SU-DHL-6 (cell line): ENCODE data around the gene ASCC3.

Experiments used
- H2AFZ ChIP-seq: fragments of 200-600 bp; sonication (generic); 2 replicates; pipeline ENCODE4 v1.6.1; 2014; ENCODE audit warnings: low read depth, mild to moderate bottlenecking, moderate library complexity, mixed read lengths, antibody characterized with exemption, low read length; ENCODE audit not compliant: severe bottlenecking
- H3F3A ChIP-seq: fragments of 200-600 bp; shearing (Covaris generic); 2 replicates; pipeline ENCODE4 v1.6.0; 2016; ENCODE audit warnings: antibody characterized with exemption, mild to moderate bottlenecking; ENCODE audit not compliant: insufficient read depth
- H3K27ac ChIP-seq: fragments of 200-600 bp; sonication (generic); 2 replicates; pipeline ENCODE4 v1.5.1; 2016; ENCODE audit warnings: low read depth, mild to moderate bottlenecking, low read length, moderate library complexity, mixed read lengths
- H3K27me3 ChIP-seq: fragments of 200-600 bp; sonication (generic), shearing (Covaris generic); 2 replicates; pipeline ENCODE4 v1.6.0; 2014; ENCODE audit warnings: mild to moderate bottlenecking, low read length
- H3K36me3 ChIP-seq: fragments of 200-600 bp; sonication (generic); 2 replicates; pipeline ENCODE4 v1.6.1; 2014; ENCODE audit warnings: mild to moderate bottlenecking, low read length, mixed read lengths
- H3K4me2 ChIP-seq: fragments of 300-600, 200-600 bp; shearing (Covaris generic), sonication (generic); 2 replicates; pipeline ENCODE4 v1.6.0; 2014; ENCODE audit warnings: low read length, low read depth, mild to moderate bottlenecking; ENCODE audit not compliant: poor library complexity, severe bottlenecking
- H3K4me3 ChIP-seq: fragments of 200-600 bp; sonication (generic); 2 replicates; pipeline ENCODE4 v1.5.1; 2014; ENCODE audit warnings: antibody characterized with exemption, low read length, mild to moderate bottlenecking, mixed read lengths; ENCODE audit not compliant: insufficient read depth, poor library complexity, severe bottlenecking
- H3K79me2 ChIP-seq: fragments of 200-600 bp; sonication (generic); 2 replicates; pipeline ENCODE4 v1.6.1; 2014; ENCODE audit warnings: mild to moderate bottlenecking, low read length, moderate library complexity; ENCODE audit not compliant: insufficient read depth
- H3K9ac ChIP-seq: fragments of 200-600 bp; sonication (generic); 2 replicates; pipeline ENCODE4 v1.7.0; 2014; ENCODE audit warnings: mild to moderate bottlenecking, low read length
- H3K9me2 ChIP-seq: fragments of 200-600 bp; sonication (generic); replicated peaks from 2 replicates; pipeline ENCODE4 v1.6.1; 2014; ENCODE audit warnings: low read length; ENCODE audit not compliant: insufficient read depth
- H3K9me3 ChIP-seq: fragments of 200-600 bp; sonication (generic); 2 replicates; pipeline ENCODE4 v1.6.1; 2014; ENCODE audit warnings: low read length, mixed read lengths; ENCODE audit not compliant: insufficient read depth
- H4K20me1 ChIP-seq: fragments of 200-600 bp; sonication (generic); 2 replicates; pipeline ENCODE4 v1.6.1; 2014; ENCODE audit warnings: low read depth, mild to moderate bottlenecking, antibody characterized with exemption, low read length, moderate library complexity, mixed read lengths
- CTCF ChIP-seq: fragments of 200-600 bp; sonication (generic); IDR thresholded peaks from one replicate; pipeline ENCODE4 v1.5.1; 2017; ENCODE audit warnings: antibody characterized with exemption, mild to moderate bottlenecking, low read length, moderate library complexity; ENCODE audit not compliant: insufficient read depth, poor library complexity, severe bottlenecking
- EZH2phosphoT487 ChIP-seq: fragments of 200-600 bp; sonication (generic), shearing (Covaris generic); conservative IDR thresholded peaks from 2 replicates; pipeline ENCODE4 v1.6.1; 2018; ENCODE audit warnings: mild to moderate bottlenecking, antibody characterized with exemption, low read length, moderate library complexity, mixed read lengths

ASCC3 gene

DNA sequence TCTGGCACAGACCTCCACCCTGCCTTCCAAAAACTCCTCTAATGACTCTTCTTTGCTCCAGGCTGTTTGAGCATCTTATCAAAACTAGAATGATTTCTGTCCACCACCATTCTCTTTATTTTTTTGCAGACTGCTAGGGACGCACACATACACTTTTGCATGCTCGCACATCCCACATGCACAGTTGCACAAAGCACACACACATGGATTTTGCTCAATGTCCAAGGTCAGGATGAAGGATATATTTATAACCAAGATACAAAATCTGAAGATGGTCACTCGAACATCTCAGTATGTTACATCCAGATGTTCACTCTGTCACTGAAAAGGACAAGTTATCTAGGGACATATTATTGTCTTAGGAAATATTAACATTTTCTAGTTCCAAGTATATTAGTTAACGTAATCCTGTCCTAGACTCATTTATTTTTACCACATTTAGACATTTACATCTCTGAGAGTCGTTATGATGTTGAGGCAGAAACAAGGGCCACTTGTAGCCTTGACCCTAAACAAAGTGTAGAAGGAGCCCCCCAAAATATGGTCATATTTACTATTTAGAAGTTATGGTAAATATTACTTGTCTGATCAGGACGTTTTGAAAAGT is 413.0 kb downstream of the ASCC3 start:
- no peaks in the 10 kb centered on the region for H3K27me3 ChIP-seq
- TF ChIP-seq CTCF (no peak), EZH2phosphoT487 (no peak)
- peaks cover 3% of the 10 kb centered on the region; the same call in 1 of the 2 replicates for H3F3A ChIP-seq
- H3K27ac ChIP-seq: no peak overlapping the region
- no peak overlapping the region for H3K4me3 ChIP-seq
- no peaks in the 10 kb centered on the region for H3K9me3 ChIP-seq
- no peaks in the 10 kb centered on the region for H4K20me1 ChIP-seq
- H3K36me3 ChIP-seq: no peaks in the 10 kb centered on the region
- no peak overlapping the region for H2AFZ ChIP-seq
- no peaks in the 10 kb centered on the region for H3K9me2 ChIP-seq
- H3K9ac ChIP-seq: no peak overlapping the region
- H3K4me2 ChIP-seq: no peak overlapping the region
- H3K79me2 ChIP-seq: no peaks in the 10 kb centered on the region

- no peaks in the 10 kb centered on the region for H3K79me2 ChIP-seq
- H3K36me3 ChIP-seq: no peaks in the 10 kb centered on the region
- no peaks in the 10 kb centered on the region for H3K9me3 ChIP-seq
- no peak overlapping the region for H3K27ac ChIP-seq
- H3K27me3 ChIP-seq: no peaks in the 10 kb centered on the region
- H2AFZ ChIP-seq: peak overlapping the region; percentile 43
- H3K4me2 ChIP-seq: no peak overlapping the region
- no peak for TF ChIP-seq CTCF
- TF ChIP-seq EZH2phosphoT487: no peak
- H4K20me1 ChIP-seq: no peaks in the 10 kb centered on the region
- no peaks in the 10 kb centered on the region for H3F3A ChIP-seq
- H3K4me3 ChIP-seq: no peak overlapping the region
- no peaks in the 10 kb centered on the region for H3K9me2 ChIP-seq
- no peak overlapping the region for H3K9ac ChIP-seq
Observed at GRCh38 chr6:100467129-100468015, 413.8 kb downstream of the ASCC3 start.

GRCh38 chr6:100466410-100467128 is 414.6 kb downstream of the ASCC3 start:
- H3K36me3 ChIP-seq: no peaks in the 10 kb centered on the region
- H3K4me3 ChIP-seq: no peak overlapping the region
- H3K4me2 ChIP-seq: no peak overlapping the region
- no peaks in the 10 kb centered on the region for H3K9me2 ChIP-seq
- no peak for TF ChIP-seq EZH2phosphoT487
- TF ChIP-seq CTCF: no peak
- H2AFZ ChIP-seq: peak overlapping the region; percentile 43
- H3K9ac ChIP-seq: no peak overlapping the region
- no peaks in the 10 kb centered on the region for H4K20me1 ChIP-seq
- H3K9me3 ChIP-seq: no peaks in the 10 kb centered on the region
- no peaks in the 10 kb centered on the region for H3F3A ChIP-seq
- H3K27me3 ChIP-seq: no peaks in the 10 kb centered on the region
- H3K27ac ChIP-seq: no peak overlapping the region
- no peaks in the 10 kb centered on the region for H3K79me2 ChIP-seq
